Forelimb muscle (tissue), 1 donor: ENCODE results near the gene TCEA2. TPM values are rescaled to one million over a fixed set of nuclear protein-coding genes. Genes with fewer than 3 reads are reported as not detected.
"Not testable (repeated sequence)": the region's sequence is repeated elsewhere in the genome, so short reads cannot be mapped to it uniquely, and the experiment has no call there.

Experiments
- DNase-seq: peaks from one replicate; pipeline ENCODE4 v3.0.0-alpha.2; 2013; ENCODE audit warnings: low read depth
- polyA plus RNA-seq: library from polyadenylated mRNA; unstranded; fragments of 120-200 nt; gene quantifications from one replicate; pipeline ENCODE4 v1.2.1, GENCODE V29; 2013; ENCODE audit not compliant: insufficient read length

TCEA2 gene
- polyA plus RNA-seq, 1 donor, result 43.5 TPM

GRCh38 chr20:64077541-64077875 is 14.5 kb downstream of the TCEA2 start:
- DNase-seq, result no peak

GRCh38 chr20:64077876-64078551 is 15.0 kb downstream of the TCEA2 start:
- no peak for DNase-seq

GRCh38 chr20:64078934-64079272 is 15.9 kb downstream of the TCEA2 start:
- no peak for DNase-seq

- peak; percentile 38 for DNase-seq
Observed at GRCh38 chr20:64079273-64080012, 16.4 kb downstream of the TCEA2 start, which contains the start of gene RGS19. RGS19 (minus strand) TSS chr20:64079518; CDS start chr20:64076886, 2,632 bp downstream.

- no peak for DNase-seq
Observed at GRCh38 chr20:64080013-64080812, 17.2 kb downstream of the TCEA2 start, which contains the start of gene OPRL1. OPRL1 (plus strand) TSS chr20:64080082; CDS start chr20:64092721, 12,639 bp downstream.

GRCh38 chr20:64080813-64081623 is 18.0 kb downstream of the TCEA2 start:
- no peak for DNase-seq

- no peak for DNase-seq
Observed at GRCh38 chr20:64081624-64081964, 18.6 kb downstream of the TCEA2 start.

GRCh38 chr20:64082126-64082731 is 19.2 kb downstream of the TCEA2 start:
- no peak for DNase-seq

- DNase-seq, result no peak
Observed at GRCh38 chr20:64082820-64083377, 19.9 kb downstream of the TCEA2 start.

- no peak for DNase-seq
Observed at GRCh38 chr20:64083378-64083803, 20.4 kb downstream of the TCEA2 start.

- no peak for DNase-seq
Observed at GRCh38 chr20:64083804-64084684, 21.0 kb downstream of the TCEA2 start, which contains the start of gene LKAAEAR1. LKAAEAR1 (minus strand) TSS chr20:64084398; CDS start chr20:64084219, 179 bp downstream.

GRCh38 chr20:64084685-64085152 is 21.7 kb downstream of the TCEA2 start:
- DNase-seq, result no peak

GRCh38 chr20:64086801-64087200 is 23.8 kb downstream of the TCEA2 start:
- DNase-seq, result no peak

- DNase-seq, result not testable (repeated sequence)
Observed at GRCh38 chr20:64087226-64087825, 24.3 kb downstream of the TCEA2 start.

- not testable (repeated sequence) for DNase-seq
Observed at GRCh38 chr20:64088586-64088985, 25.6 kb downstream of the TCEA2 start.

GRCh38 chr20:64090165-64090564 is 27.2 kb downstream of the TCEA2 start:
- no peak for DNase-seq

GRCh38 chr20:64091340-64091739 is 28.3 kb downstream of the TCEA2 start:
- no peak for DNase-seq

GRCh38 chr20:64091770-64092169 is 28.8 kb downstream of the TCEA2 start:
- no peak for DNase-seq
